Neuronal stem cell (in vitro differentiated cells): ENCODE data around the gene S100A10.
A peak's percentile ranks its signal among the peaks of the same experiment; 100 is the strongest.

Experiments used
- DNase-seq: peaks from one replicate; pipeline ENCODE4 v3.0.0-alpha.2; 2013; ENCODE audit warnings: low spot score
- H2AFZ ChIP-seq: one replicate; pipeline ENCODE4 v1.6.1; 2013; ENCODE audit warnings: mild to moderate bottlenecking, low read length, inconsistent platforms
- H2AK5ac ChIP-seq: 2 replicates; pipeline ENCODE4 v1.6.1; 2013; ENCODE audit warnings: low read depth, mild to moderate bottlenecking, inconsistent platforms, low read length, moderate library complexity, mixed read lengths
- H2BK120ac ChIP-seq: 2 replicates; pipeline ENCODE4 v1.6.1; 2013; ENCODE audit warnings: low read depth, mild to moderate bottlenecking, inconsistent platforms, low read length, moderate library complexity, mixed read lengths
- H2BK12ac ChIP-seq: one replicate; pipeline ENCODE4 v1.6.1; 2013; ENCODE audit warnings: low read length, inconsistent platforms
- H2BK15ac ChIP-seq: 2 replicates; pipeline ENCODE4 v1.6.1; 2013; ENCODE audit warnings: mild to moderate bottlenecking, low read length, inconsistent platforms, mixed read lengths
- H2BK5ac ChIP-seq: one replicate; pipeline ENCODE4 v1.6.1; 2013; ENCODE audit warnings: inconsistent platforms, mild to moderate bottlenecking, low read length, moderate library complexity
- H3K14ac ChIP-seq: one replicate; pipeline ENCODE4 v1.6.1; 2013; ENCODE audit warnings: low read length, inconsistent platforms
- H3K18ac ChIP-seq: 2 replicates; pipeline ENCODE4 v1.6.1; 2013; ENCODE audit warnings: low read length, inconsistent platforms
- H3K23ac ChIP-seq: 2 replicates; pipeline ENCODE4 v1.6.1; 2013; ENCODE audit warnings: low read depth, mild to moderate bottlenecking, mixed read lengths, low read length, inconsistent platforms; ENCODE audit not compliant: poor library complexity
- H3K27ac ChIP-seq: replicated peaks from 3 replicates; pipeline ENCODE4 v1.5.1; 2013; ENCODE audit warnings: low read length, inconsistent platforms
- H3K27me3 ChIP-seq, 3 experiments: 2 replicates each; pipeline ENCODE4 v1.6.1; 2013; ENCODE audit warnings: low read length in 3 of 3, mild to moderate bottlenecking in 2 of 3, inconsistent platforms in 1 of 3, low read depth in 1 of 3, mixed read lengths in 1 of 3, moderate library complexity in 1 of 3; ENCODE audit not compliant: control insufficient read depth in 3 of 3, insufficient read depth in 3 of 3
- H3K36me3 ChIP-seq, 2 donors: replicated peaks in 1 of 2; 2 replicates each; pipeline ENCODE4 v1.6.1; 2013; ENCODE audit warnings: low read length in 2 of 2; ENCODE audit not compliant: control insufficient read depth in 2 of 2, insufficient read depth in 2 of 2
- H3K4ac ChIP-seq: 2 replicates; pipeline ENCODE4 v1.6.1; 2013; ENCODE audit warnings: inconsistent platforms, mild to moderate bottlenecking, low read length, moderate library complexity
- H3K4me1 ChIP-seq, 2 donors: 1 replicate in 1 of 2; 2 replicates in 1 of 2; pipeline ENCODE4 v1.6.1; 2013; ENCODE audit warnings: low read length in 2 of 2, low read depth in 1 of 2; ENCODE audit not compliant: control insufficient read depth in 2 of 2, insufficient read depth in 1 of 2
- H3K4me2 ChIP-seq: one replicate; pipeline ENCODE4 v1.6.1; 2013; ENCODE audit warnings: mild to moderate bottlenecking, low read length, inconsistent platforms; ENCODE audit not compliant: insufficient read depth, poor library complexity, severe bottlenecking
- H3K4me3 ChIP-seq, 2 donors: 2 replicates each; pipeline ENCODE4 v1.5.1; 2013; ENCODE audit warnings: low read length in 2 of 2, mild to moderate bottlenecking in 2 of 2, inconsistent platforms in 1 of 2, moderate library complexity in 1 of 2
- H3K79me1 ChIP-seq: one replicate; pipeline ENCODE4 v1.6.1; 2013; ENCODE audit warnings: low read depth, mild to moderate bottlenecking, inconsistent platforms, low read length, moderate library complexity
- H3K9ac ChIP-seq: one replicate; pipeline ENCODE4 v1.6.1; 2013; ENCODE audit warnings: mild to moderate bottlenecking, low read depth, low read length, inconsistent platforms; ENCODE audit not compliant: poor library complexity
- H3K9me3 ChIP-seq, 2 donors: replicated peaks in 1 of 2; 2 replicates each; pipeline versions ENCODE3 to v1.6.1; 2013; ENCODE audit warnings: low read length in 2 of 2, mild to moderate bottlenecking in 2 of 2, inconsistent platforms in 1 of 2, low read depth in 1 of 2, mixed read lengths in 1 of 2, moderate library complexity in 1 of 2; ENCODE audit not compliant: control insufficient read depth in 2 of 2, insufficient read depth in 1 of 2
- H4K8ac ChIP-seq: one replicate; pipeline ENCODE4 v1.6.1; 2013; ENCODE audit warnings: low read depth, mild to moderate bottlenecking, inconsistent platforms, low read length, moderate library complexity
- H4K91ac ChIP-seq: one replicate; pipeline ENCODE4 v1.6.1; 2013; ENCODE audit warnings: low read length, low read depth, mild to moderate bottlenecking, inconsistent platforms; ENCODE audit not compliant: poor library complexity
- WGBS, 2 donors: extraction: QIAGEN DNeasy Blood & Tissue Kit; methylation state at CpG; one replicate each; pipeline ENCODE4 v1.1.7; 2013; ENCODE audit warnings: missing lambda C conversion rate in 2 of 2, mixed read lengths in 1 of 2; ENCODE audit not compliant: insufficient read length in 2 of 2, insufficient replicate concordance in 1 of 2; ENCODE audit errors: extremely low coverage in 2 of 2; 5-methylcytosine and 5-hydroxymethylcytosine counted together

Gene S100A10

GRCh38 chr1:151982300-151983005 is 11.2 kb downstream of the S100A10 start:
- Histone ChIP-seq H2BK5ac (no peak overlapping the region), H3K18ac (no peak overlapping the region), H3K27me3 (peaks cover 0 to 5% (median 0%) of the 10 kb centered on the region in 3 experiments), H3K4me1 (peaks cover 0 to 1% of the 10 kb centered on the region in 2 donors), H2BK120ac (no peak overlapping the region), H3K4ac (no peak overlapping the region), H2AK5ac (no peak overlapping the region), H4K91ac (no peak overlapping the region), H2BK12ac (no peak overlapping the region), H3K14ac (no peak overlapping the region), H3K36me3 (no peaks in the 10 kb centered on the region), H3K9ac (no peak overlapping the region), H3K9me3 (no peaks in the 10 kb centered on the region), H2AFZ (no peak overlapping the region), H3K4me2 (no peak overlapping the region), H4K8ac (no peak overlapping the region), H3K27ac (no peak overlapping the region), H3K23ac (no peak overlapping the region), H3K79me1 (no peaks in the 10 kb centered on the region), H3K4me3 (no peak overlapping the region), H2BK15ac (no peak overlapping the region)
- no peak for DNase-seq
- WGBS, 2 donors, result no CpG with 5 or more reads among the region's 1 CpG

GRCh38 chr1:151981178-151981525 is 12.5 kb downstream of the S100A10 start:
- no peak overlapping the region for H2BK5ac ChIP-seq
- no peak overlapping the region for H2BK120ac ChIP-seq
- H3K14ac ChIP-seq, result no peak overlapping the region
- H4K8ac ChIP-seq, result no peak overlapping the region
- H3K9me3 ChIP-seq, result no peaks in the 10 kb centered on the region
- H3K4me3 ChIP-seq, result peak overlapping the region in 1 of 2 donors; percentile 66
- no peak overlapping the region for H3K18ac ChIP-seq
- no peaks in the 10 kb centered on the region for H3K79me1 ChIP-seq
- H2BK12ac ChIP-seq, result no peak overlapping the region
- H3K27me3 ChIP-seq, result peaks cover 0 to 7% (median 0%) of the 10 kb centered on the region in 3 experiments
- DNase-seq, result no peak
- WGBS, 2 donors, result no CpG with 5 or more reads among the region's 5 CpGs
- H3K4ac ChIP-seq, result no peak overlapping the region
- no peak overlapping the region for H3K4me2 ChIP-seq
- H3K4me1 ChIP-seq, result peaks cover 0 to 1% of the 10 kb centered on the region in 2 donors
- no peak overlapping the region for H4K91ac ChIP-seq
- H3K36me3 ChIP-seq, result no peaks in the 10 kb centered on the region
- no peak overlapping the region for H2BK15ac ChIP-seq
- no peak overlapping the region for H2AFZ ChIP-seq
- H3K27ac ChIP-seq, result no peak overlapping the region
- no peak overlapping the region for H3K23ac ChIP-seq
- no peak overlapping the region for H2AK5ac ChIP-seq
- H3K9ac ChIP-seq, result no peak overlapping the region

GRCh38 chr1:151980287-151981177 is 13.1 kb downstream of the S100A10 start:
- H3K4me3 ChIP-seq, result no peak overlapping the region
- no peak overlapping the region for H2BK15ac ChIP-seq
- H3K79me1 ChIP-seq, result no peaks in the 10 kb centered on the region
- no peak overlapping the region for H3K27ac ChIP-seq
- DNase-seq, result no peak
- no peak overlapping the region for H3K23ac ChIP-seq
- no peak overlapping the region for H3K9ac ChIP-seq
- no peaks in the 10 kb centered on the region for H3K36me3 ChIP-seq
- no peak overlapping the region for H3K18ac ChIP-seq
- no CpG with 5 or more reads among the region's 5 CpGs for WGBS, 2 donors
- H4K91ac ChIP-seq, result no peak overlapping the region
- H3K4ac ChIP-seq, result no peak overlapping the region
- no peak overlapping the region for H2BK5ac ChIP-seq
- no peak overlapping the region for H4K8ac ChIP-seq
- no peak overlapping the region for H2BK12ac ChIP-seq
- H3K4me1 ChIP-seq, result peaks cover 0 to 1% of the 10 kb centered on the region in 2 donors
- H2AK5ac ChIP-seq, result no peak overlapping the region
- peaks cover 0 to 7% (median 0%) of the 10 kb centered on the region in 3 experiments for H3K27me3 ChIP-seq
- no peak overlapping the region for H3K14ac ChIP-seq
- H2BK120ac ChIP-seq, result no peak overlapping the region
- H3K4me2 ChIP-seq, result no peak overlapping the region
- H2AFZ ChIP-seq, result no peak overlapping the region
- no peaks in the 10 kb centered on the region for H3K9me3 ChIP-seq

GRCh38 chr1:151978922-151979321 is 14.7 kb downstream of the S100A10 start:
- no peak overlapping the region for H2AFZ ChIP-seq
- no peak overlapping the region for H3K27ac ChIP-seq
- DNase-seq, result no peak
- no peak overlapping the region for H2BK15ac ChIP-seq
- H3K18ac ChIP-seq, result no peak overlapping the region
- no peaks in the 10 kb centered on the region for H3K9me3 ChIP-seq
- H3K23ac ChIP-seq, result no peak overlapping the region
- no peak overlapping the region for H3K4me3 ChIP-seq
- H3K9ac ChIP-seq, result no peak overlapping the region
- no peak overlapping the region for H2BK5ac ChIP-seq
- no peaks in the 10 kb centered on the region for H3K79me1 ChIP-seq
- no peak overlapping the region for H2BK12ac ChIP-seq
- H2BK120ac ChIP-seq, result no peak overlapping the region
- no peak overlapping the region for H3K4ac ChIP-seq
- no peak overlapping the region for H3K14ac ChIP-seq
- no peaks in the 10 kb centered on the region for H3K36me3 ChIP-seq
- peaks cover 0 to 7% (median 0%) of the 10 kb centered on the region in 3 experiments for H3K27me3 ChIP-seq
- H4K91ac ChIP-seq, result no peak overlapping the region
- H2AK5ac ChIP-seq, result no peak overlapping the region
- H3K4me1 ChIP-seq, result peaks cover 0 to 1% of the 10 kb centered on the region in 2 donors
- H4K8ac ChIP-seq, result no peak overlapping the region
- no peak overlapping the region for H3K4me2 ChIP-seq
- no CpG with 5 or more reads among the region's 5 CpGs for WGBS, 2 donors
